ENCODE data around the gene MTFMT. TPM values are rescaled to one million over a fixed set of nuclear protein-coding genes. Genes with fewer than 3 reads are reported as not detected.

The MTFMT gene
- total and polyA plus RNA-seq, 2 of the 13 experiments (the other 11 are each of a cell fraction or from before 2014, with no cell fraction given), result 9.9 to 23.2 TPM

- no peak for TF ChIP-seq POGK (CRISPR knock-in tag; conservative IDR thresholded peaks at IDR 0.05)
- no peak for TF ChIP-seq ZNF326 (CRISPR knock-in tag; IDR thresholded peaks at IDR 0.05; ENCODE audit: borderline replicate concordance)
- TF ChIP-seq ZSCAN5A (CRISPR knock-in tag; IDR thresholded peaks at IDR 0.05; ENCODE audit: borderline replicate concordance), result no peak
- no peak for TF ChIP-seq PHF5A (CRISPR knock-in tag; IDR thresholded peaks at IDR 0.05; ENCODE audit: low read depth, unreplicated experiment)
- TF ChIP-seq ZNF749 (CRISPR knock-in tag; IDR thresholded peaks at IDR 0.05; ENCODE audit: borderline replicate concordance), result no peak
- no peak for TF ChIP-seq ZNF180 (CRISPR knock-in tag; IDR thresholded peaks at IDR 0.05; ENCODE audit: borderline replicate concordance, low read depth)
- TF ChIP-seq, protein P1, sequence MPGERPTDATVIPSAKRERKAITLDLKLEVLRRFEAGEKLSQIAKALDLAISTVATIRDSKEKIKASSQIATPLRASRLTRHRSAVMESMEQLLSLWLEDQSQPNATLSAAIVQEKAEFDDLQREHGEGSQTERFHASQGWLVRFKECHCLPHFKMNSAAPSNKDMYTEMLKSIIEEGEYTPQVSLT (CRISPR knock-in tag; IDR thresholded peaks at IDR 0.05; ENCODE audit: borderline replicate concordance, low read depth), result no peak
- no peak for TF ChIP-seq ZSCAN31 (CRISPR knock-in tag; IDR thresholded peaks at IDR 0.05; ENCODE audit: low read depth)
- TF ChIP-seq, protein P2, sequence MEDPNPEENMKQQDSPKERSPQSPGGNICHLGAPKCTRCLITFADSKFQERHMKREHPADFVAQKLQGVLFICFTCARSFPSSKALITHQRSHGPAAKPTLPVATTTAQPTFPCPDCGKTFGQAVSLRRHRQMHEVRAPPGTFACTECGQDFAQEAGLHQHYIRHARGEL (CRISPR knock-in tag; IDR thresholded peaks at IDR 0.05), result no peak
- no peak for TF ChIP-seq SP1 (IDR thresholded peaks at IDR 0.05)
- no peak for TF ChIP-seq SP1 (CRISPR knock-in tag; IDR thresholded peaks at IDR 0.05)
- no peak for TF ChIP-seq SALL2 (CRISPR knock-in tag; IDR thresholded peaks at IDR 0.05)
- TF ChIP-seq EEA1 (CRISPR knock-in tag; IDR thresholded peaks at IDR 0.05; ENCODE audit: borderline replicate concordance), result no peak
- TF ChIP-seq ZNF816 (CRISPR knock-in tag; IDR thresholded peaks at IDR 0.05; ENCODE audit: borderline replicate concordance), result no peak
- no peak for TF ChIP-seq SMAD9 (CRISPR knock-in tag; IDR thresholded peaks at IDR 0.05)
- TF ChIP-seq ZNF710 (CRISPR knock-in tag; IDR thresholded peaks at IDR 0.05; ENCODE audit: borderline replicate concordance), result peak; percentile 15; the same call in 1 of the 2 replicates
- TF ChIP-seq ATF1 (CRISPR knock-in tag; IDR thresholded peaks at IDR 0.05), result no peak
- no peak for TF ChIP-seq PITX1 (CRISPR knock-in tag; IDR thresholded peaks at IDR 0.05)
- no peak for TF ChIP-seq ZNF713 (CRISPR knock-in tag; IDR thresholded peaks at IDR 0.05)
- no peak for TF ChIP-seq ZMAT3 (CRISPR knock-in tag; conservative IDR thresholded peaks at IDR 0.05)
- TF ChIP-seq SRSF1 (optimal IDR thresholded peaks at IDR 0.05; ENCODE audit: low read depth, low read length), result no peak
- TF ChIP-seq ZNF737 (CRISPR knock-in tag; IDR thresholded peaks at IDR 0.05; ENCODE audit: borderline replicate concordance), result no peak
- no peak for TF ChIP-seq TCF12 (IDR thresholded peaks at IDR 0.05)
- no peak for TF ChIP-seq TCF12 (CRISPR knock-in tag; IDR thresholded peaks at IDR 0.05)
Measured at GRCh38 chr15:64981812-64982431, 47.5 kb downstream of the MTFMT start (continued).
